Prostate gland (tissue), 2 donors: Measurements from ENCODE around the gene GNPNAT1.

Experiments
- CTCF ChIP-seq, 4 experiments: fragments of 200-600 bp in 2 of 4; fragments of 450-650 bp in 2 of 4; sonication (generic) in 2 of 4; IDR thresholded peaks; 1 replicate in 3 of 4; 2 replicates in 1 of 4; pipeline ENCODE4 v1.5.1; 2016 to 2019; ENCODE audit warnings: antibody characterized with exemption in 4 of 4, mild to moderate bottlenecking in 2 of 4, moderate library complexity in 2 of 4
- POLR2A ChIP-seq: fragments of 450-650 bp; IDR thresholded peaks from one replicate; pipeline ENCODE4 v1.6.1; 2016; ENCODE audit warnings: antibody characterized with exemption, mild to moderate bottlenecking

GRCh38 chr14:52790011-52790755 is 1.2 kb downstream of the GNPNAT1 start:
- TF ChIP-seq CTCF (IDR thresholded peaks at IDR 0.05) = no peak
- TF ChIP-seq POLR2A = no peak
